BLaER1 (cell line): ENCODE measurements around the gene LANCL2.

Experiments used
- H3K27ac ChIP-seq: shearing (Covaris generic); formaldehyde crosslinking; 2 replicates; pipeline ENCODE4 v1.8.1; 2022
- H3K27me3 ChIP-seq: shearing (Covaris generic); formaldehyde crosslinking; 2 replicates; pipeline ENCODE4 v1.8.1; 2022
- H3K36me3 ChIP-seq: shearing (Covaris generic); formaldehyde crosslinking; 2 replicates; pipeline ENCODE4 v1.8.1; 2022
- H3K4me1 ChIP-seq: shearing (Covaris generic); formaldehyde crosslinking; 2 replicates; pipeline ENCODE4 v1.8.1; 2022
- H3K4me2 ChIP-seq: shearing (Covaris generic); formaldehyde crosslinking; 2 replicates; pipeline ENCODE4 v1.8.1; 2022
- H3K4me3 ChIP-seq: shearing (Covaris generic); formaldehyde crosslinking; 2 replicates; pipeline ENCODE4 v1.8.1; 2022
- H3K9ac ChIP-seq: shearing (Covaris generic); formaldehyde crosslinking; 2 replicates; pipeline ENCODE4 v1.8.1; 2022
- H3K9me3 ChIP-seq: shearing (Covaris generic); formaldehyde crosslinking; 2 replicates; pipeline ENCODE4 v1.8.1; 2022
- H4K20me1 ChIP-seq: shearing (Covaris generic); formaldehyde crosslinking; 2 replicates; pipeline ENCODE4 v1.8.1; 2022
- Cebpa-rat ChIP-seq: shearing (Covaris generic); IDR thresholded peaks from 2 replicates; pipeline ENCODE4 v1.8.1; 2022

Gene LANCL2

GRCh38 chr7:55360486-55360885 is 4.7 kb upstream of the LANCL2 start:
- no peaks in the 10 kb centered on the region for H4K20me1 ChIP-seq
- no peak overlapping the region for H3K4me2 ChIP-seq
- H3K9ac ChIP-seq: no peak overlapping the region
- H3K36me3 ChIP-seq: no peaks in the 10 kb centered on the region
- no peaks in the 10 kb centered on the region for H3K27me3 ChIP-seq
- H3K4me1 ChIP-seq: peaks cover 15% of the 10 kb centered on the region
- no peak overlapping the region for H3K4me3 ChIP-seq
- no peak for TF ChIP-seq Cebpa-rat
- no peak overlapping the region for H3K27ac ChIP-seq
- H3K9me3 ChIP-seq: no peaks in the 10 kb centered on the region

- H3K36me3 ChIP-seq: no peaks in the 10 kb centered on the region
- H4K20me1 ChIP-seq: no peaks in the 10 kb centered on the region
- H3K27ac ChIP-seq: no peak overlapping the region
- H3K4me2 ChIP-seq: no peak overlapping the region
- no peak overlapping the region for H3K4me3 ChIP-seq
- TF ChIP-seq Cebpa-rat: no peak
- H3K9ac ChIP-seq: no peak overlapping the region
- H3K4me1 ChIP-seq: peaks cover 15% of the 10 kb centered on the region
- no peaks in the 10 kb centered on the region for H3K27me3 ChIP-seq
- no peaks in the 10 kb centered on the region for H3K9me3 ChIP-seq
Observed at GRCh38 chr7:55361560-55361959, 3.6 kb upstream of the LANCL2 start.

- no peak for TF ChIP-seq Cebpa-rat
- Histone ChIP-seq H3K4me3 (no peak overlapping the region), H3K9me3 (no peaks in the 10 kb centered on the region), H3K27ac (no peak overlapping the region), H3K27me3 (no peaks in the 10 kb centered on the region), H3K4me1 (peaks cover 26% of the 10 kb centered on the region), H3K4me2 (no peak overlapping the region), H4K20me1 (no peaks in the 10 kb centered on the region), H3K36me3 (no peaks in the 10 kb centered on the region), H3K9ac (no peak overlapping the region)
Observed at GRCh38 chr7:55362927-55363326, 2.2 kb upstream of the LANCL2 start.

DNA sequence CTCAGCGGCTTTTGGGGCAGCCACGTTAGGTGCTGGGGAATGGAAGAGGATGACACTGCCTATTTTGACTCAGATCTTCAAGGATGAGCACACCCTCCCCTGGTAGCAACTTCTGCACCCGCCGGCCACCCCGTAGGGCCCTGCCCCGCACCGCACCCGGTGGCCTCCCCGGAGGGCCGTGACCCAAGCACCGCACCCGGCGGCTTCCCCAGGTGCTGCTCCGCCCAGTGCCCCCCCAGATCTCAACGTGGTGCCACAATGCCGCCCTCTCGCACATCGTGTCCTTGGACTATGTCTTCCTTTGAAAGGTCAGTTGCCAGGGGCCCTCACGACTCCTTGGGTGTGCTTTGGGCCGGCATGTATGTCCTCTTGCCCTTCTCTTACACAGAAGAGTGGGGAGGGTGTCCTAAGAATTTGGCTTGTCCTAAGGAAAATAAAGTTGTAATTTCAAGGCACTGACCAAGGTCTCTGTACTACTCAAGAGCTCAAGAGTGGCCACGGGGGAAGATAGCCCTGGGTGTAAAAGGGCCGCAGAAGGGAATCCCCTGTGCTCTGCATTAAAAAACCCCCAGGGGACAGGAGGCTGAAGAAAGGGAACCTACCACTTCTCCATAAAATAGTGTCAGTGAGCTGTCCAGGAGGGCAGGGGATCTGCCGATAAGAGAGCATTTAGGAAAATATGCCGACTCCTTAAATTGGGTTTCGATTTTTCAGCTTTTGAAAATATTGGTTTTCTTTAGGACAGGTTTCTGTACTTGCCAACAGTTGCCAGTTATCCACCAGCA is 1.6 kb upstream of the LANCL2 start:
- no peak for TF ChIP-seq Cebpa-rat

GRCh38 chr7:55365675-55366460 is 731 bp downstream of the LANCL2 start:
- Histone ChIP-seq H3K27ac (peak overlapping the region; percentile 100), H4K20me1 (no peaks in the 10 kb centered on the region)
- TF ChIP-seq Cebpa-rat: no peak

More for the DNA sequence above, 1.6 kb upstream of the LANCL2 start:
- Histone ChIP-seq H3K4me2 (no peak overlapping the region), H3K9me3 (no peaks in the 10 kb centered on the region), H3K4me3 (no peak overlapping the region), H3K9ac (no peak overlapping the region), H3K27me3 (no peaks in the 10 kb centered on the region), H3K27ac (no peak overlapping the region), H3K36me3 (no peaks in the 10 kb centered on the region), H4K20me1 (no peaks in the 10 kb centered on the region), H3K4me1 (peaks cover 29% of the 10 kb centered on the region)

DNA sequence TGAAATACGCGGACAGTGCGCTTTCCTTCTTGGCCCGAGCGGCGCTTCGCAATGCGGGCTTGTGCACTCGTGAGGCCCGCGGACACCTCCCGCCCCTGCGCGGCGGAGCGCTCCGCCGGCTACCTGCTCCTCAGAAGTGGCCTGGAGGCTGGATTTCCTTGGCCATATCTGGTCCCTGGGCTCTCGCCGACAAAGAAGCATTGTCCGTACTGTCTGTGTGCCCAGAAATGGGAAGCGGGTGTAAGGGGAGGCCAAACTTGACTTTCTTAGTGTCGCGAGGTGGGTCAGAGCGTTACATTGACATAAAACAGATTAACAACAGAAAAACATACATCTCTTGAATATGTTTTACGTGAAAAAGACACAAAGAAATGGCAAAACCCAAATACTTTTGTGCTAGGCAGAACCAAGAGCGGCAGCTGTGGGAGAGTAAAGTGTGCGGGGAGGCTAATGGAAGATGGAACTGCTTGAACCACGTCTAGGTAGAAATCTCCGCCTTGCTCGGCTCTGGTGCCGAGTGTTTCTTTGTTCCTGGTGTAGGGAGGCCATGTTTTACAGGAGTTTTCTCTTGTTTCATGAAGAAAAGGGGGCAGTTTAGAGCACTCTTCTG is 1.4 kb downstream of the LANCL2 start:
- no peak for TF ChIP-seq Cebpa-rat
- Histone ChIP-seq H3K27ac (peak overlapping the region; percentile 100), H3K9me3 (no peaks in the 10 kb centered on the region), H4K20me1 (no peaks in the 10 kb centered on the region), H3K4me3 (peak overlapping the region; percentile 96), H3K27me3 (no peaks in the 10 kb centered on the region), H3K9ac (peak overlapping the region; percentile 99), H3K4me1 (peaks cover 29% of the 10 kb centered on the region), H3K36me3 (no peaks in the 10 kb centered on the region), H3K4me2 (peak overlapping the region; percentile 87)

More at GRCh38 chr7:55365675-55366460, 731 bp downstream of the LANCL2 start:
- no peaks in the 10 kb centered on the region for H3K27me3 ChIP-seq
- H3K9me3 ChIP-seq: no peaks in the 10 kb centered on the region
- H3K9ac ChIP-seq: peak overlapping the region; percentile 99
- peaks cover 29% of the 10 kb centered on the region for H3K4me1 ChIP-seq
- H3K4me3 ChIP-seq: peak overlapping the region; percentile 96
- H3K36me3 ChIP-seq: no peaks in the 10 kb centered on the region
- H3K4me2 ChIP-seq: peak overlapping the region; percentile 87

- no peaks in the 10 kb centered on the region for H4K20me1 ChIP-seq
- peak overlapping the region; percentile 99 for H3K9ac ChIP-seq
- no peak for TF ChIP-seq Cebpa-rat
- H3K27me3 ChIP-seq: no peaks in the 10 kb centered on the region
- H3K36me3 ChIP-seq: no peaks in the 10 kb centered on the region
- peak overlapping the region; percentile 100 for H3K27ac ChIP-seq
- no peaks in the 10 kb centered on the region for H3K9me3 ChIP-seq
- peak overlapping the region; percentile 96 for H3K4me3 ChIP-seq
- peak overlapping the region; percentile 87 for H3K4me2 ChIP-seq
- peaks cover 29% of the 10 kb centered on the region for H3K4me1 ChIP-seq
Observed at GRCh38 chr7:55367283-55367840, 2.2 kb downstream of the LANCL2 start.

- TF ChIP-seq Cebpa-rat: no peak
- H4K20me1 ChIP-seq: no peaks in the 10 kb centered on the region
- peaks cover 17% of the 10 kb centered on the region for H3K4me1 ChIP-seq
- no peak overlapping the region for H3K9ac ChIP-seq
- no peak overlapping the region for H3K27ac ChIP-seq
- no peaks in the 10 kb centered on the region for H3K9me3 ChIP-seq
- H3K4me2 ChIP-seq: no peak overlapping the region
- H3K27me3 ChIP-seq: no peaks in the 10 kb centered on the region
- H3K36me3 ChIP-seq: no peaks in the 10 kb centered on the region
- no peak overlapping the region for H3K4me3 ChIP-seq
Observed at GRCh38 chr7:55369427-55370400, 4.6 kb downstream of the LANCL2 start.

DNA sequence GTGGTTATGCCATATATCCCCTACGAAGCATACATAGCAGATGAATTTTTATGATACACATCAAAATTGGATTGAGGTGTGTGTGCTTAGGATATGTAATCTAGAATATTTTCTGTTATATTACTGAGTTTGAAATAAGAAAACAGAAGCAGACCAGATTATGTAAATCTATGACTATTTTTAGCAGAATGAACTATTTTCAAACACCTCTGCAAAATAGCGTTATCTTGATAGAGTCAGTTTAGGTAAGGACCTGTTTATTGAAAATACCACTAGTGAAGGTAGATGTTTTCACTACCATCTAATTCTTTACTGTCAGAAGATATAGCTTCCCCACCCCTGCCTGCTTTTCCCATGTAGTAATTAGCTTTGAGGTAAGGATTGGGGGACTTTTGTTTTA is 9.1 kb downstream of the LANCL2 start:
- H3K4me1 ChIP-seq: no peaks in the 10 kb centered on the region
- no peak overlapping the region for H3K4me2 ChIP-seq
- no peak overlapping the region for H3K4me3 ChIP-seq
- H3K9me3 ChIP-seq: no peaks in the 10 kb centered on the region
- H3K9ac ChIP-seq: no peak overlapping the region
- H3K27me3 ChIP-seq: no peaks in the 10 kb centered on the region
- TF ChIP-seq Cebpa-rat: no peak
- no peak overlapping the region for H3K27ac ChIP-seq
- no peaks in the 10 kb centered on the region for H3K36me3 ChIP-seq
- H4K20me1 ChIP-seq: no peaks in the 10 kb centered on the region
